Right lobe of liver (tissue), 4 donors: ENCODE data around the gene COMMD1.

ENCODE experiments used
- POLR2A ChIP-seq: fragments of 450-650 bp; IDR thresholded peaks from one replicate; pipeline ENCODE4 v1.6.1; 2017; ENCODE audit warnings: antibody characterized with exemption, mild to moderate bottlenecking
- TF ChIP-seq, protein P1 (sequence below), 4 donors: fragments of 200-600 bp in 3 of 4; fragments of 450-650 bp in 1 of 4; IDR thresholded peaks; one replicate each; pipeline versions ENCODE4 v1.5.1 to v1.8.0; 2016 to 2022; ENCODE audit warnings: antibody characterized with exemption in 4 of 4, mild to moderate bottlenecking in 2 of 4
- donor health status: DM: no; HTN: no; CAD: no.
- donor health status: DM: no; HTN: no; CAD: no.
- donor health status: DM: no; HTN: yes; CAD: no.

DNA sequence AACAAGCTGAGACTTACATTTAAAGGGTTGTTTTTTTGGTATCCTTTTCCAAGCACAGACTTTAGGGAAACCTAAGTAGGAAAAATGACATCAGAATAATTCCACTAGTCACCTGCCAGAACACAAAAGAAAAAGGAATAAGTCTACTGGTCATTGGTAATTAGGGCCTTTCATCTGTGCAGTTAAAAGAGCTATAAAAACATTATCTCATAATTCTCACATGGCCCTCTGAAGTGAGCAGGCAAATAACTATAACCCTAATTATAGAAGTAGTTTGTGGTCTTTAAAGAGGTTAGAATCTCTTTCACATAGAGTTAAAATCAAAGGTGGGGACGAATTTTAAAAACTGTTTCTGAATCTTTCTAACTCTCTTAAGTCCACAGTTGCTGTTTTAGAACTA, 179.3 kb downstream of the COMMD1 start:
- TF ChIP-seq, protein P1, sequence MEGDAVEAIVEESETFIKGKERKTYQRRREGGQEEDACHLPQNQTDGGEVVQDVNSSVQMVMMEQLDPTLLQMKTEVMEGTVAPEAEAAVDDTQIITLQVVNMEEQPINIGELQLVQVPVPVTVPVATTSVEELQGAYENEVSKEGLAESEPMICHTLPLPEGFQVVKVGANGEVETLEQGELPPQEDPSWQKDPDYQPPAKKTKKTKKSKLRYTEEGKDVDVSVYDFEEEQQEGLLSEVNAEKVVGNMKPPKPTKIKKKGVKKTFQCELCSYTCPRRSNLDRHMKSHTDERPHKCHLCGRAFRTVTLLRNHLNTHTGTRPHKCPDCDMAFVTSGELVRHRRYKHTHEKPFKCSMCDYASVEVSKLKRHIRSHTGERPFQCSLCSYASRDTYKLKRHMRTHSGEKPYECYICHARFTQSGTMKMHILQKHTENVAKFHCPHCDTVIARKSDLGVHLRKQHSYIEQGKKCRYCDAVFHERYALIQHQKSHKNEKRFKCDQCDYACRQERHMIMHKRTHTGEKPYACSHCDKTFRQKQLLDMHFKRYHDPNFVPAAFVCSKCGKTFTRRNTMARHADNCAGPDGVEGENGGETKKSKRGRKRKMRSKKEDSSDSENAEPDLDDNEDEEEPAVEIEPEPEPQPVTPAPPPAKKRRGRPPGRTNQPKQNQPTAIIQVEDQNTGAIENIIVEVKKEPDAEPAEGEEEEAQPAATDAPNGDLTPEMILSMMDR (IDR thresholded peaks at IDR 0.05) = no peak
- TF ChIP-seq POLR2A = no peak
